Esophagus squamous epithelium (tissue), 4 donors: ENCODE data around the gene CLDN15.

Source experiments
- POLR2A ChIP-seq, 4 donors: fragments of 450-650 bp; IDR thresholded peaks; one replicate each; pipeline ENCODE4 v1.6.1; 2017; ENCODE audit warnings: antibody characterized with exemption in 4 of 4, mild to moderate bottlenecking in 4 of 4, moderate library complexity in 3 of 4
- TF ChIP-seq, protein P1 (sequence below), 6 experiments: fragments of 450-650 bp in 4 of 6; fragments of 200-600 bp in 2 of 6; sonication (generic) in 2 of 6; IDR thresholded peaks; one replicate each; pipeline ENCODE4 v1.5.1; 2016 to 2019; ENCODE audit warnings: antibody characterized with exemption in 6 of 6, mild to moderate bottlenecking in 4 of 6, moderate library complexity in 4 of 6

DNA sequence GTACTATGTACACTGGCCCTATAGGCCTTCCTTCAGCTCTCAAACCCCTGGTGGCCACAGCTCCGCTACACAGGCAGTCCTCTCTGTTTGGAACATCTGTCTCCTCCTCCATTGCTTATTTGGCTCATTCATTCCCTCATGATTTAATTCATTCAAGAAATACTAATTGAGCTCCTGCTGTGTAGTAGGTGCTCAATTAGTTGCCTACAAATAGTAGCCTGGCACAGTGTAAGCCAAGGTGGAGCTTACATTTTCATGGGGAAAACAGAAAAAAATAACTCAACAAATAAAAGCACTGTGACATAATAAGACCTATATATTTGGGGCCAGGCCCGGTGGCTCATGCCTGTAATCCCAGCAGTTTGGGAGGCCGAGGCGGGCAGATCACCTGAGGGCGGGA lies 10.7 kb upstream of the CLDN15 start:
- TF ChIP-seq, protein P1, sequence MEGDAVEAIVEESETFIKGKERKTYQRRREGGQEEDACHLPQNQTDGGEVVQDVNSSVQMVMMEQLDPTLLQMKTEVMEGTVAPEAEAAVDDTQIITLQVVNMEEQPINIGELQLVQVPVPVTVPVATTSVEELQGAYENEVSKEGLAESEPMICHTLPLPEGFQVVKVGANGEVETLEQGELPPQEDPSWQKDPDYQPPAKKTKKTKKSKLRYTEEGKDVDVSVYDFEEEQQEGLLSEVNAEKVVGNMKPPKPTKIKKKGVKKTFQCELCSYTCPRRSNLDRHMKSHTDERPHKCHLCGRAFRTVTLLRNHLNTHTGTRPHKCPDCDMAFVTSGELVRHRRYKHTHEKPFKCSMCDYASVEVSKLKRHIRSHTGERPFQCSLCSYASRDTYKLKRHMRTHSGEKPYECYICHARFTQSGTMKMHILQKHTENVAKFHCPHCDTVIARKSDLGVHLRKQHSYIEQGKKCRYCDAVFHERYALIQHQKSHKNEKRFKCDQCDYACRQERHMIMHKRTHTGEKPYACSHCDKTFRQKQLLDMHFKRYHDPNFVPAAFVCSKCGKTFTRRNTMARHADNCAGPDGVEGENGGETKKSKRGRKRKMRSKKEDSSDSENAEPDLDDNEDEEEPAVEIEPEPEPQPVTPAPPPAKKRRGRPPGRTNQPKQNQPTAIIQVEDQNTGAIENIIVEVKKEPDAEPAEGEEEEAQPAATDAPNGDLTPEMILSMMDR (IDR thresholded peaks at IDR 0.05) = no peak
- TF ChIP-seq POLR2A (IDR thresholded peaks at IDR 0.05) = no peak
